Neuronal stem cell (in vitro differentiated cells): ENCODE results near the gene SCYL2.
"Not testable (repeated sequence)": the region's sequence is repeated elsewhere in the genome, so short reads cannot be mapped to it uniquely, and the experiment has no call there.

ENCODE experiments used
- DNase-seq: peaks from one replicate; pipeline ENCODE4 v3.0.0-alpha.2; 2013; ENCODE audit warnings: low spot score
- H2AFZ ChIP-seq: one replicate; pipeline ENCODE4 v1.6.1; 2013; ENCODE audit warnings: mild to moderate bottlenecking, low read length, inconsistent platforms
- H2AK5ac ChIP-seq: 2 replicates; pipeline ENCODE4 v1.6.1; 2013; ENCODE audit warnings: low read depth, mild to moderate bottlenecking, inconsistent platforms, low read length, moderate library complexity, mixed read lengths
- H2BK120ac ChIP-seq: 2 replicates; pipeline ENCODE4 v1.6.1; 2013; ENCODE audit warnings: low read depth, mild to moderate bottlenecking, inconsistent platforms, low read length, moderate library complexity, mixed read lengths
- H2BK12ac ChIP-seq: one replicate; pipeline ENCODE4 v1.6.1; 2013; ENCODE audit warnings: low read length, inconsistent platforms
- H2BK15ac ChIP-seq: 2 replicates; pipeline ENCODE4 v1.6.1; 2013; ENCODE audit warnings: mild to moderate bottlenecking, low read length, inconsistent platforms, mixed read lengths
- H2BK5ac ChIP-seq: one replicate; pipeline ENCODE4 v1.6.1; 2013; ENCODE audit warnings: inconsistent platforms, mild to moderate bottlenecking, low read length, moderate library complexity
- H3K14ac ChIP-seq: one replicate; pipeline ENCODE4 v1.6.1; 2013; ENCODE audit warnings: low read length, inconsistent platforms
- H3K18ac ChIP-seq: 2 replicates; pipeline ENCODE4 v1.6.1; 2013; ENCODE audit warnings: low read length, inconsistent platforms
- H3K23ac ChIP-seq: 2 replicates; pipeline ENCODE4 v1.6.1; 2013; ENCODE audit warnings: low read depth, mild to moderate bottlenecking, mixed read lengths, low read length, inconsistent platforms; ENCODE audit not compliant: poor library complexity
- H3K27ac ChIP-seq: replicated peaks from 3 replicates; pipeline ENCODE4 v1.5.1; 2013; ENCODE audit warnings: low read length, inconsistent platforms
- H3K27me3 ChIP-seq, 3 experiments: 2 replicates each; pipeline ENCODE4 v1.6.1; 2013; ENCODE audit warnings: low read length in 3 of 3, mild to moderate bottlenecking in 2 of 3, inconsistent platforms in 1 of 3, low read depth in 1 of 3, mixed read lengths in 1 of 3, moderate library complexity in 1 of 3; ENCODE audit not compliant: control insufficient read depth in 3 of 3, insufficient read depth in 3 of 3
- H3K36me3 ChIP-seq, 2 donors: replicated peaks in 1 of 2; 2 replicates each; pipeline ENCODE4 v1.6.1; 2013; ENCODE audit warnings: low read length in 2 of 2; ENCODE audit not compliant: control insufficient read depth in 2 of 2, insufficient read depth in 2 of 2
- H3K4ac ChIP-seq: 2 replicates; pipeline ENCODE4 v1.6.1; 2013; ENCODE audit warnings: inconsistent platforms, mild to moderate bottlenecking, low read length, moderate library complexity
- H3K4me1 ChIP-seq, 2 donors: 1 replicate in 1 of 2; 2 replicates in 1 of 2; pipeline ENCODE4 v1.6.1; 2013; ENCODE audit warnings: low read length in 2 of 2, low read depth in 1 of 2; ENCODE audit not compliant: control insufficient read depth in 2 of 2, insufficient read depth in 1 of 2
- H3K4me2 ChIP-seq: one replicate; pipeline ENCODE4 v1.6.1; 2013; ENCODE audit warnings: mild to moderate bottlenecking, low read length, inconsistent platforms; ENCODE audit not compliant: insufficient read depth, poor library complexity, severe bottlenecking
- H3K4me3 ChIP-seq, 2 donors: 2 replicates each; pipeline ENCODE4 v1.5.1; 2013; ENCODE audit warnings: low read length in 2 of 2, mild to moderate bottlenecking in 2 of 2, inconsistent platforms in 1 of 2, moderate library complexity in 1 of 2
- H3K79me1 ChIP-seq: one replicate; pipeline ENCODE4 v1.6.1; 2013; ENCODE audit warnings: low read depth, mild to moderate bottlenecking, inconsistent platforms, low read length, moderate library complexity
- H3K9ac ChIP-seq: one replicate; pipeline ENCODE4 v1.6.1; 2013; ENCODE audit warnings: mild to moderate bottlenecking, low read depth, low read length, inconsistent platforms; ENCODE audit not compliant: poor library complexity
- H3K9me3 ChIP-seq, 2 donors: replicated peaks in 1 of 2; 2 replicates each; pipeline versions ENCODE3 to v1.6.1; 2013; ENCODE audit warnings: low read length in 2 of 2, mild to moderate bottlenecking in 2 of 2, inconsistent platforms in 1 of 2, low read depth in 1 of 2, mixed read lengths in 1 of 2, moderate library complexity in 1 of 2; ENCODE audit not compliant: control insufficient read depth in 2 of 2, insufficient read depth in 1 of 2
- H4K8ac ChIP-seq: one replicate; pipeline ENCODE4 v1.6.1; 2013; ENCODE audit warnings: low read depth, mild to moderate bottlenecking, inconsistent platforms, low read length, moderate library complexity
- H4K91ac ChIP-seq: one replicate; pipeline ENCODE4 v1.6.1; 2013; ENCODE audit warnings: low read length, low read depth, mild to moderate bottlenecking, inconsistent platforms; ENCODE audit not compliant: poor library complexity
- WGBS, 2 donors: extraction: QIAGEN DNeasy Blood & Tissue Kit; methylation state at CpG; one replicate each; pipeline ENCODE4 v1.1.7; 2013; ENCODE audit warnings: missing lambda C conversion rate in 2 of 2, mixed read lengths in 1 of 2; ENCODE audit not compliant: insufficient read length in 2 of 2, insufficient replicate concordance in 1 of 2; ENCODE audit errors: extremely low coverage in 2 of 2; 5-methylcytosine and 5-hydroxymethylcytosine counted together

The SCYL2 gene

GRCh38 chr12:100295764-100296555 is 29.0 kb downstream of the SCYL2 start:
- Histone ChIP-seq H3K14ac (no peak overlapping the region), H4K91ac (no peak overlapping the region), H3K9ac (no peak overlapping the region), H3K9me3 (peaks cover 2 to 15% of the 10 kb centered on the region in 2 donors), H4K8ac (no peak overlapping the region), H2BK12ac (no peak overlapping the region), H3K4me2 (no peak overlapping the region), H3K4ac (no peak overlapping the region), H3K79me1 (no peaks in the 10 kb centered on the region), H3K4me3 (no peak overlapping the region), H3K27me3 (no peaks in the 10 kb centered on the region), H3K4me1 (no peaks in the 10 kb centered on the region), H2BK120ac (no peak overlapping the region), H2AK5ac (no peak overlapping the region), H3K23ac (no peak overlapping the region), H3K18ac (no peak overlapping the region), H3K36me3 (peaks cover 6 to 72% of the 10 kb centered on the region in 2 donors), H3K27ac (no peak overlapping the region), H2BK5ac (no peak overlapping the region), H2BK15ac (no peak overlapping the region), H2AFZ (no peak overlapping the region)
- WGBS, 2 donors, result no CpG with 5 or more reads among the region's 4 CpGs
- DNase-seq, result no peak

DNA sequence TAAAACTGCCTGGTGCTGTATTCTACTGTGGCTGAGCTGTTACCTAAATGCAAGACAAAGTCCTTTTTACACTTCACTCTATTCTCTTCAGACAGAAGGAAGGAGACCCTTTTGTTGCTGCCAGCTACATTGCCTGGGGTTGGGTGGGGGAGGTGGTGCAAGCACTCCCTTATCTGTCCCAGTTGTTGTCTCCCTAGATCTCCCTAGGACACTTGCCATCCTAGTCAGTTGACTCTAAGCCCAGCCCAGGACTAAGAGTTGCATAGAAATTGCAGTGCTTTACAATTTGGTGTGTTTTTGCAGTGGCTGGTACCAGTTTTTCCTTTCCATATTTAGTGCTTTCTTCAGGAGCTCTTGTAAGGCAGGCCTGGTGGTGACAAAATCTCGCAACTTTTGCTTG is 35.1 kb downstream of the SCYL2 start:
- Histone ChIP-seq H4K8ac (no peak overlapping the region), H3K4ac (no peak overlapping the region), H3K4me3 (no peak overlapping the region), H2AFZ (no peak overlapping the region), H3K36me3 (peaks cover 19 to 80% of the 10 kb centered on the region in 2 donors), H3K14ac (no peak overlapping the region), H2BK12ac (no peak overlapping the region), H2BK120ac (no peak overlapping the region), H3K79me1 (peaks cover 5% of the 10 kb centered on the region), H4K91ac (no peak overlapping the region), H2AK5ac (no peak overlapping the region), H3K27ac (no peak overlapping the region), H3K23ac (no peak overlapping the region), H3K27me3 (no peaks in the 10 kb centered on the region), H3K4me1 (no peaks in the 10 kb centered on the region), H3K18ac (no peak overlapping the region), H3K4me2 (no peak overlapping the region), H3K9ac (no peak overlapping the region), H2BK15ac (no peak overlapping the region), H2BK5ac (no peak overlapping the region), H3K9me3 (peaks cover 11 to 42% of the 10 kb centered on the region in 2 donors)
- no peak for DNase-seq
- WGBS, 2 donors, result no CpG with 5 or more reads among the region's 1 CpG

GRCh38 chr12:100303831-100304230 is 36.9 kb downstream of the SCYL2 start:
- WGBS, 2 donors, result no CpG with 5 or more reads among the region's 4 CpGs
- H2BK120ac ChIP-seq, result no peak overlapping the region
- no peak overlapping the region for H2BK12ac ChIP-seq
- no peak overlapping the region for H3K27ac ChIP-seq
- H3K14ac ChIP-seq, result no peak overlapping the region
- H3K4me3 ChIP-seq, result no peak overlapping the region
- H3K4me2 ChIP-seq, result no peak overlapping the region
- no peak overlapping the region for H4K91ac ChIP-seq
- no peak overlapping the region for H2AFZ ChIP-seq
- peaks cover 5% of the 10 kb centered on the region for H3K79me1 ChIP-seq
- H2BK5ac ChIP-seq, result no peak overlapping the region
- peaks cover 19 to 62% of the 10 kb centered on the region in 2 donors for H3K36me3 ChIP-seq
- no peak overlapping the region for H2AK5ac ChIP-seq
- H3K27me3 ChIP-seq, result no peaks in the 10 kb centered on the region
- no peak overlapping the region for H3K23ac ChIP-seq
- no peak for DNase-seq
- no peak overlapping the region for H3K18ac ChIP-seq
- no peak overlapping the region for H3K9ac ChIP-seq
- H3K4ac ChIP-seq, result no peak overlapping the region
- H3K4me1 ChIP-seq, result no peaks in the 10 kb centered on the region
- no peak overlapping the region for H2BK15ac ChIP-seq
- H4K8ac ChIP-seq, result no peak overlapping the region
- H3K9me3 ChIP-seq, result peaks cover 11 to 42% of the 10 kb centered on the region in 2 donors

- H2BK12ac ChIP-seq, H3K79me1 ChIP-seq, DNase-seq, H2BK120ac ChIP-seq, H3K18ac ChIP-seq, H2AK5ac ChIP-seq, H4K91ac ChIP-seq, H2AFZ ChIP-seq, H3K14ac ChIP-seq, H3K4ac ChIP-seq, H3K4me3 ChIP-seq, H3K4me1 ChIP-seq, H2BK15ac ChIP-seq, H3K27me3 ChIP-seq, H3K4me2 ChIP-seq, H3K27ac ChIP-seq, H3K23ac ChIP-seq, H2BK5ac ChIP-seq, H3K9ac ChIP-seq: not testable (repeated sequence)
- no CpG with 5 or more reads among the region's 7 CpGs for WGBS, 2 donors
- Histone ChIP-seq H3K36me3 (peaks cover 22 to 60% of the 10 kb centered on the region in 2 donors), H3K9me3 (peaks cover 11 to 42% of the 10 kb centered on the region in 2 donors), H4K8ac (peak overlapping the region; percentile 4)
Measured at GRCh38 chr12:100304334-100304733, 37.4 kb downstream of the SCYL2 start.
